Esophagus squamous epithelium (tissue), 5 donors: ENCODE data around the gene MTFMT. TPM values are rescaled to one million over a fixed set of nuclear protein-coding genes. Genes with fewer than 3 reads are reported as not detected.

Experiments
- DNase-seq: peaks from one replicate; lab custom pipeline; 2025; lab: John Stamatoyannopoulos, UW
- H3K27ac ChIP-seq, 4 donors: fragments of 200-600 bp; sonication (generic); one replicate each; pipeline ENCODE4 v1.5.1; 2016 to 2019; ENCODE audit warnings: mild to moderate bottlenecking in 1 of 4
- H3K27me3 ChIP-seq, 4 donors: fragments of 200-600 bp; sonication (generic); 1 replicate in 3 of 4; 2 replicates in 1 of 4; pipeline versions ENCODE4 v1.5.1 to v1.6.0; 2017 to 2021; ENCODE audit warnings: antibody characterized with exemption in 1 of 4
- H3K36me3 ChIP-seq, 3 donors: fragments of 200-600 bp; sonication (generic); one replicate each; pipeline ENCODE4 v1.5.1; 2016 to 2019
- H3K4me1 ChIP-seq, 3 donors: fragments of 200-600 bp; sonication (generic); one replicate each; pipeline ENCODE4 v1.5.1; 2017 to 2019
- H3K4me3 ChIP-seq, 4 donors: fragments of 200-600 bp; sonication (generic); 1 replicate in 3 of 4; 2 replicates in 1 of 4; pipeline ENCODE4 v1.5.1; 2016 to 2019; ENCODE audit warnings: mild to moderate bottlenecking in 2 of 4, moderate library complexity in 1 of 4
- H3K9me3 ChIP-seq, 3 donors: fragments of 200-600 bp; sonication (generic); one replicate each; pipeline ENCODE4 v1.5.1; 2016 to 2019
- CTCF ChIP-seq, 6 experiments: fragments of 450-650 bp in 4 of 6; fragments of 200-600 bp in 2 of 6; sonication (generic) in 2 of 6; IDR thresholded peaks; one replicate each; pipeline ENCODE4 v1.5.1; 2016 to 2019; ENCODE audit warnings: antibody characterized with exemption in 6 of 6, mild to moderate bottlenecking in 4 of 6, moderate library complexity in 4 of 6
- POLR2A ChIP-seq, 4 donors: fragments of 450-650 bp; IDR thresholded peaks; one replicate each; pipeline ENCODE4 v1.6.1; 2017; ENCODE audit warnings: antibody characterized with exemption in 4 of 4, mild to moderate bottlenecking in 4 of 4, moderate library complexity in 3 of 4
- WGBS, 2 donors: methylation state at CpG; one replicate each; pipeline ENCODE4 v1.1.5; 2018; 5-methylcytosine and 5-hydroxymethylcytosine counted together
- intact Hi-C: fragments of 100-400 bp; cut with DNase I; formaldehyde crosslinking; loops from one replicate; pipeline ENCODE4 v1.15.0; 2022
- total RNA-seq, 4 donors: library from RNA; depleted of rRNA; stranded (reverse); fragments of >200 nt; gene quantifications; one replicate each; pipeline ENCODE4 v1.1.0, GENCODE V29; 2016
- donor health status: DM: yes; HTN: yes; CAD: no.

MTFMT gene
- total RNA-seq, 4 donors from 2014 or later: 12.8 to 21.0 (median 17.8) TPM

- no peak for TF ChIP-seq CTCF (IDR thresholded peaks at IDR 0.05)
- no peak for TF ChIP-seq POLR2A (IDR thresholded peaks at IDR 0.05)
- Histone ChIP-seq H3K36me3 (no peaks in the 10 kb centered on the region), H3K27ac (peak overlapping the region; percentile 79 to 97 (median 86)), H3K9me3 (no peaks in the 10 kb centered on the region), H3K4me1 (peaks cover 6 to 91% (median 19%) of the 10 kb centered on the region in 3 donors), H3K4me3 (peak overlapping the region in 3 of 4 donors; percentile 43 to 80 (median 58)), H3K27me3 (peaks cover 0 to 36% (median 0%) of the 10 kb centered on the region in 4 donors)
- DNase-seq: no peak
- WGBS, 2 donors: 43 to 52% methylated on average over 3 of the region's 3 CpGs
- intact Hi-C loops: no loop called here
Observed at GRCh38 chr15:65066001-65066634, 36.7 kb upstream of the MTFMT start.

GRCh38 chr15:65062726-65063125 is 33.3 kb upstream of the MTFMT start:
- H3K9me3 ChIP-seq: no peaks in the 10 kb centered on the region
- WGBS, 2 donors: 61 to 67% methylated on average over 1 to 4 of the region's 5 CpGs
- peaks cover 0 to 30% (median 0%) of the 10 kb centered on the region in 4 donors for H3K27me3 ChIP-seq
- H3K36me3 ChIP-seq: peaks cover 0 to 3% (median 0%) of the 10 kb centered on the region in 3 donors
- H3K4me1 ChIP-seq: peaks cover 5 to 78% (median 16%) of the 10 kb centered on the region in 3 donors
- peak overlapping the region; percentile 40 to 92 (median 80) for H3K27ac ChIP-seq
- no peak overlapping the region for H3K4me3 ChIP-seq
- intact Hi-C loops: no loop called here
- TF ChIP-seq POLR2A (IDR thresholded peaks at IDR 0.05): no peak
- no peak for TF ChIP-seq CTCF (IDR thresholded peaks at IDR 0.05)
- DNase-seq: no peak

DNA sequence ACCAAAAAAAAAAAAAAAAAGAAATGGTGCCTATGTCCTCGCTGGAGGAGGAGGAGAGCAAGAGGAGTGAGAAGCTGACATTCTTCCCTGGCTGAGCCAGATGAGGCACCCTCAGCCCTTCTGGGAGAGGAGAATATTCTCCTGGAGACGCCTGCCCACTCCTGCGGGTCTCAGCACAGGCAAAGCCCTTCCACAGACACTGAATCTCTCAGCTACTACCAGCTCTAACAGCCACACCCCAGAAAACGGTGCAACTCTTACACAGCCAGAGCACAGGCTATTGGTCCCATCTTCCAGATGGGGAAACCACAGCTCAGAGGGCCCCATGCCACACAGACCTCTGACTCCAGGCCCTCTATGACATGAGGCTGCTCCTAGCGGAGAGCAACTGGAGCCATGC is 32.6 kb upstream of the MTFMT start:
- no peak overlapping the region for H3K4me3 ChIP-seq
- no peak for DNase-seq
- peak overlapping the region; percentile 40 to 92 (median 80) for H3K27ac ChIP-seq
- H3K4me1 ChIP-seq: peaks cover 3 to 77% (median 16%) of the 10 kb centered on the region in 3 donors
- intact Hi-C loops: no loop called here
- TF ChIP-seq POLR2A (IDR thresholded peaks at IDR 0.05) (no peak), CTCF (IDR thresholded peaks at IDR 0.05) (no peak)
- H3K27me3 ChIP-seq: peaks cover 0 to 23% (median 0%) of the 10 kb centered on the region in 4 donors
- peaks cover 0 to 9% (median 0%) of the 10 kb centered on the region in 3 donors for H3K36me3 ChIP-seq
- no peaks in the 10 kb centered on the region for H3K9me3 ChIP-seq
- 70% methylated on average over 5 of the region's 5 CpGs for WGBS, 2 donors

DNA sequence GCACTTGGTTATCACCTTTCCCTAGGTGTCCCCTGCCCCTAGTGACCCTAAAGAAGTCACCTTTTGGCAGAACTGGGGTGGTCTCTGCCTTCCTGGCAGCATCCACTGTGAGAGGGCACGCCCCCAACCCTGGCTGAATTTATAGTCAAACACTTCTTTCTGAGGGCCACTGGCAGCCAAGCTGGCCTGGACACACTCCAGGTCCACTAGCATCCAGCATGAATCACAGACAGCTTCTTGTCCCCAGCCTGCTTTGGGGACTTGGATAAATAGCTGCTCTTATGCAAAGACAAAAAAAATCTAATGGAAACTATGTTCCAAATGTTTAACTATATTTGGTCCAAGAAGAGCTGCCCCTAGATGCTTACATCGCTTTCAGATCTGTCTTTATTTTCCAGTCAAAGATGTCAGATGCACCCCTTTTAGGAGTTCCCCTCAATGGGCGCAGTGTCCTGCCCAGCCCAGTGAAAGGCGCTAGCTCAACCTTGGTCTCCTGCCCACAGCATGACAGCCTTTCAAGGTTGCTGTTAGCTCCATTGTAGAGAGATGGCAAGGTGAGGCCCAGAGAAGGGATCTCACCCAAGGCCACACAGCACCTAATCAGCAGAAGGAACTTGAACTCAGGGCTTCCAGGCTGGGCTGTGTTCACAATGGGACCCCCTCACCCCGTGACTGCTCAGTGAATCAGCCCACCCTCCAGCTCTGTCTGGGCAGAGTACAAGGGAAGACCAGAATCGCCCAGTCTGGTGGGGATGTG is 31.4 kb upstream of the MTFMT start:
- H3K27me3 ChIP-seq: peaks cover 0 to 10% (median 0%) of the 10 kb centered on the region in 4 donors
- 80 to 81% methylated on average over 3 to 4 of the region's 6 CpGs for WGBS, 2 donors
- H3K9me3 ChIP-seq: no peaks in the 10 kb centered on the region
- peak overlapping the region; percentile 3 to 92 (median 83) for H3K27ac ChIP-seq
- H3K36me3 ChIP-seq: peaks cover 0 to 10% (median 0%) of the 10 kb centered on the region in 3 donors
- TF ChIP-seq POLR2A (IDR thresholded peaks at IDR 0.05) (no peak), CTCF (IDR thresholded peaks at IDR 0.05) (no peak)
- peaks cover 3 to 84% (median 17%) of the 10 kb centered on the region in 3 donors for H3K4me1 ChIP-seq
- intact Hi-C loops: no loop called here
- DNase-seq: no peak
- no peak overlapping the region for H3K4me3 ChIP-seq
